Mesendoderm (in vitro differentiated cells): ENCODE results near the gene PLSCR5.

ENCODE experiments used
- DNase-seq: peaks from one replicate; pipeline ENCODE4 v3.0.0; 2013
- H2AK5ac ChIP-seq: 2 replicates; pipeline ENCODE4 v1.6.1; 2013; ENCODE audit warnings: low read length, inconsistent platforms
- H2BK120ac ChIP-seq: 2 replicates; pipeline ENCODE4 v1.6.1; 2013; ENCODE audit warnings: low read depth, mild to moderate bottlenecking, low read length, moderate library complexity, mixed read lengths
- H2BK15ac ChIP-seq: replicated peaks from 2 replicates; pipeline ENCODE4 v1.6.1; 2013; ENCODE audit warnings: low read depth, mild to moderate bottlenecking, moderate library complexity
- H2BK5ac ChIP-seq: 2 replicates; pipeline ENCODE4 v1.6.1; 2013; ENCODE audit warnings: low read length, inconsistent platforms
- H3K18ac ChIP-seq: 2 replicates; pipeline ENCODE4 v1.6.1; 2013; ENCODE audit warnings: mild to moderate bottlenecking, low read length, mixed read lengths
- H3K23ac ChIP-seq: one replicate; pipeline ENCODE4 v1.6.1; 2013; ENCODE audit warnings: low read length
- H3K27ac ChIP-seq: 2 replicates; pipeline ENCODE4 v1.5.1; 2013; ENCODE audit warnings: low read depth, mild to moderate bottlenecking, inconsistent platforms, low read length, moderate library complexity
- H3K27me3 ChIP-seq: 2 replicates; pipeline ENCODE4 v1.6.1; 2013; ENCODE audit warnings: low read length, control low read depth, mild to moderate bottlenecking, inconsistent platforms; ENCODE audit not compliant: insufficient read depth, poor library complexity
- H3K36me3 ChIP-seq: 2 replicates; pipeline ENCODE4 v1.6.1; 2013; ENCODE audit warnings: low read length, inconsistent platforms; ENCODE audit not compliant: control insufficient read depth, insufficient read depth
- H3K4ac ChIP-seq: one replicate; pipeline ENCODE4 v1.6.1; 2013; ENCODE audit warnings: low read depth, mild to moderate bottlenecking, low read length, moderate library complexity
- H3K4me1 ChIP-seq: 2 replicates; pipeline ENCODE4 v1.6.1; 2013; ENCODE audit warnings: low read depth, low read length, inconsistent platforms; ENCODE audit not compliant: control insufficient read depth
- H3K4me2 ChIP-seq: 2 replicates; pipeline ENCODE4 v1.6.1; 2013; ENCODE audit warnings: low read length
- H3K4me3 ChIP-seq: 2 replicates; pipeline ENCODE4 v1.5.1; 2013; ENCODE audit warnings: mild to moderate bottlenecking, low read length
- H3K56ac ChIP-seq: one replicate; pipeline ENCODE4 v1.6.1; 2013; ENCODE audit warnings: low read length
- H3K79me1 ChIP-seq: 2 replicates; pipeline ENCODE4 v1.6.1; 2013; ENCODE audit warnings: low read length, inconsistent platforms
- H3K79me2 ChIP-seq: 2 replicates; pipeline ENCODE4 v1.6.1; 2013; ENCODE audit warnings: mild to moderate bottlenecking, low read length; ENCODE audit not compliant: control insufficient read depth, insufficient read depth
- H3K9ac ChIP-seq: 2 replicates; pipeline ENCODE4 v1.6.1; 2013; ENCODE audit warnings: low read length, inconsistent platforms
- H4K5ac ChIP-seq: one replicate; pipeline ENCODE4 v1.6.1; 2013; ENCODE audit warnings: low read length
- H4K8ac ChIP-seq: one replicate; pipeline ENCODE4 v1.6.1; 2013; ENCODE audit warnings: low read depth, mild to moderate bottlenecking, control low read depth, low read length, moderate library complexity
- WGBS: extraction: QIAGEN DNeasy Blood & Tissue Kit; methylation state at CpG from one replicate; pipeline ENCODE4 v1.1.7; 2013; ENCODE audit warnings: low lambda C conversion rate, missing lambda C conversion rate; ENCODE audit not compliant: insufficient coverage; ENCODE audit errors: extremely low coverage; 5-methylcytosine and 5-hydroxymethylcytosine counted together

PLSCR5 gene

GRCh38 chr3:146546366-146546965, 58.7 kb downstream of the PLSCR5 start:
- DNase-seq, result no peak
- no peak overlapping the region for H3K27ac ChIP-seq
- H2BK120ac ChIP-seq, result no peak overlapping the region
- no peak overlapping the region for H3K4me2 ChIP-seq
- H4K8ac ChIP-seq, result no peak overlapping the region
- WGBS, result no CpG with 5 or more reads among the region's 1 CpG
- no peaks in the 10 kb centered on the region for H3K36me3 ChIP-seq
- H3K27me3 ChIP-seq, result no peaks in the 10 kb centered on the region
- no peak overlapping the region for H3K18ac ChIP-seq
- no peak overlapping the region for H3K4ac ChIP-seq
- no peaks in the 10 kb centered on the region for H3K79me1 ChIP-seq
- H2BK5ac ChIP-seq, result no peak overlapping the region
- H2AK5ac ChIP-seq, result no peak overlapping the region
- no peak overlapping the region for H3K23ac ChIP-seq
- H3K4me3 ChIP-seq, result no peak overlapping the region
- no peaks in the 10 kb centered on the region for H3K4me1 ChIP-seq
- no peak overlapping the region for H4K5ac ChIP-seq
- no peak overlapping the region for H3K56ac ChIP-seq
- H3K79me2 ChIP-seq, result peaks cover 28% of the 10 kb centered on the region
- no peak overlapping the region for H2BK15ac ChIP-seq
- no peak overlapping the region for H3K9ac ChIP-seq

- H2AK5ac ChIP-seq, result no peak overlapping the region
- H3K4me1 ChIP-seq, result no peaks in the 10 kb centered on the region
- no peak overlapping the region for H3K27ac ChIP-seq
- no peak overlapping the region for H3K4ac ChIP-seq
- no peak overlapping the region for H4K8ac ChIP-seq
- no peak overlapping the region for H3K23ac ChIP-seq
- H4K5ac ChIP-seq, result no peak overlapping the region
- peaks cover 35% of the 10 kb centered on the region for H3K79me2 ChIP-seq
- DNase-seq, result no peak
- H3K79me1 ChIP-seq, result no peaks in the 10 kb centered on the region
- peak overlapping the region; percentile 23 for H3K4me2 ChIP-seq
- no peak overlapping the region for H2BK120ac ChIP-seq
- no peak overlapping the region for H2BK5ac ChIP-seq
- no peaks in the 10 kb centered on the region for H3K36me3 ChIP-seq
- peak overlapping the region; percentile 68 for H3K56ac ChIP-seq
- no peak overlapping the region for H2BK15ac ChIP-seq
- peak overlapping the region; percentile 29 for H3K4me3 ChIP-seq
- H3K18ac ChIP-seq, result no peak overlapping the region
- no peaks in the 10 kb centered on the region for H3K27me3 ChIP-seq
- WGBS, result no CpG with 5 or more reads among the region's 8 CpGs
- peak overlapping the region; percentile 56 for H3K9ac ChIP-seq
Measured at GRCh38 chr3:146544929-146545528, 60.1 kb downstream of the PLSCR5 start.

DNA sequence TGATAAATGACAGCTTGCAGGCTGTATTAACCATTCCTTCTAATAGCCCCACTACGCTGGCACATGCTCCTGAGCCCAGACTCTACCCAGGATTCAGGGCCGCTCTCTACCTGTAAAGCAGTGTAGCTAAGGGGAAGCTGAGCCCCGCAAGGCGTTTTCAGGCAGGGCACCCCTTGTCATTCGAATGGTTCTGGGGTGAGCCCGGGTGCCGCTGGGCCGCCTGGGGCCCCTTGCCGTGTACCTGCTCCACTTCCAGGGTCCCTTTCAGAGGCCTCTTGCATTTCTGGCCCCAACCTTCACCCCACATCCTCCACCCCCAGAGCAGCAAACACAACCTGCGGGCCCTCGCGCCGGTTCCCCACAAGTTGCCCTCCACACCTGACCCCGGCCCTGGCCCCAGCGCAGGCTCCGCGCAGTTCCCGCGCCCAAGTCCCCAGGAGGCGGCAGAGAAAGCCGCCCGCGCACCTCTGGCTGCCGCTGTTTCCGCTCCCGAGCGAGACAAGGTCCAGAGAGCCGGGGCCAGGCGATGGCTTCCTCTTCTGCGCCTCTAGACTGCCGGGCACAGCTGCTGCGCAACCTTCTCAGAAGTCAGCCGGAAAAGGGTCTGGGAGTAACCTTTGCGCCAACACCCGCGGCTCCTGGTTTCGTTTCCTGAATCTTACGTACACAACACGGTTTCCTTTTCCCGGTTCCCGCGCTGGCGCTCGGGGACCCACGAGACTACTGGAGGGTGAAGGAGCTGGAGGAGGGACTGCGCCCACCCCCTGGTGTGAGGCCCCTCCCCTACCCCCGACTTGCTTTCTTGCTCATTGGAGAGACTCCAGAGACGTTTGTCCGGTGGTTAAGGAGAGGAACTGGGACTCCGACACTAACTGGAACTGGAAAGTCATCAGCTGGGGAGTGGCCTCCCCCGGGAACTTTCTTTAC, 60.9 kb downstream of the PLSCR5 start, which contains the start of gene PLSCR1:
TSS of gene PLSCR1 (minus strand) at position 606 of the 927 bp plus-strand sequence. CDS start 8,055 bp downstream, outside the sequence.
- Histone ChIP-seq H3K18ac (peak within 1 kb of the TSS; percentile 96), H4K5ac (no peak within 1 kb of the TSS), H4K8ac (peak within 1 kb of the TSS; percentile 78), H3K4me2 (peak within 1 kb of the TSS; percentile 64), H2BK5ac (peak within 1 kb of the TSS; percentile 76), H2BK15ac (no peak within 1 kb of the TSS), H3K4ac (peak within 1 kb of the TSS; percentile 98), H3K56ac (peak within 1 kb of the TSS; percentile 95), H3K27me3 (no peaks in the 10 kb centered on the region), H3K79me2 (peaks cover 39% of the 10 kb centered on the region), H3K27ac (peak within 1 kb of the TSS; percentile 93), H3K79me1 (no peaks in the 10 kb centered on the region), H3K4me3 (peak within 1 kb of the TSS; percentile 89), H3K23ac (no peak within 1 kb of the TSS), H3K9ac (peak within 1 kb of the TSS; percentile 94), H3K36me3 (peaks cover 1% of the 10 kb centered on the region), H2AK5ac (no peak within 1 kb of the TSS), H2BK120ac (no peak within 1 kb of the TSS), H3K4me1 (no peaks in the 10 kb centered on the region)
- no CpG with 5 or more reads among the region's 51 CpGs for WGBS
- DNase-seq, result peak; percentile 98

- no peak overlapping the region for H3K23ac ChIP-seq
- peaks cover 3% of the 10 kb centered on the region for H3K36me3 ChIP-seq
- H2BK120ac ChIP-seq, result no peak overlapping the region
- peak overlapping the region; percentile 96 for H3K18ac ChIP-seq
- peaks cover 43% of the 10 kb centered on the region for H3K79me2 ChIP-seq
- no peak overlapping the region for H4K5ac ChIP-seq
- peak overlapping the region; percentile 98 for H3K4ac ChIP-seq
- H3K27me3 ChIP-seq, result no peaks in the 10 kb centered on the region
- H3K9ac ChIP-seq, result peak overlapping the region; percentile 94
- peak overlapping the region; percentile 95 for H3K56ac ChIP-seq
- DNase-seq, result no peak
- H2BK5ac ChIP-seq, result no peak overlapping the region
- H2AK5ac ChIP-seq, result no peak overlapping the region
- H3K4me3 ChIP-seq, result peak overlapping the region; percentile 89
- H3K79me1 ChIP-seq, result no peaks in the 10 kb centered on the region
- no peak overlapping the region for H3K27ac ChIP-seq
- no CpG with 5 or more reads among the region's 10 CpGs for WGBS
- H3K4me1 ChIP-seq, result no peaks in the 10 kb centered on the region
- no peak overlapping the region for H4K8ac ChIP-seq
- peak overlapping the region; percentile 64 for H3K4me2 ChIP-seq
- no peak overlapping the region for H2BK15ac ChIP-seq
Measured at GRCh38 chr3:146543461-146544001, 61.6 kb downstream of the PLSCR5 start.

- no peak overlapping the region for H2BK5ac ChIP-seq
- H2BK120ac ChIP-seq, result no peak overlapping the region
- no peak overlapping the region for H3K18ac ChIP-seq
- no peaks in the 10 kb centered on the region for H3K27me3 ChIP-seq
- no peak overlapping the region for H2AK5ac ChIP-seq
- no peak overlapping the region for H3K4ac ChIP-seq
- peak overlapping the region; percentile 64 for H3K4me2 ChIP-seq
- H3K4me1 ChIP-seq, result no peaks in the 10 kb centered on the region
- H3K27ac ChIP-seq, result no peak overlapping the region
- H3K56ac ChIP-seq, result peak overlapping the region; percentile 75
- no peaks in the 10 kb centered on the region for H3K79me1 ChIP-seq
- no peak overlapping the region for H3K23ac ChIP-seq
- peak overlapping the region; percentile 89 for H3K4me3 ChIP-seq
- H3K79me2 ChIP-seq, result peaks cover 43% of the 10 kb centered on the region
- no peak overlapping the region for H4K8ac ChIP-seq
- H4K5ac ChIP-seq, result no peak overlapping the region
- no CpG with 5 or more reads among the region's 2 CpGs for WGBS
- peaks cover 3% of the 10 kb centered on the region for H3K36me3 ChIP-seq
- no peak overlapping the region for H2BK15ac ChIP-seq
- DNase-seq, result peak; percentile 42
- H3K9ac ChIP-seq, result peak overlapping the region; percentile 94
Measured at GRCh38 chr3:146542978-146543377, 62.2 kb downstream of the PLSCR5 start.
